NCI-H2029 treated with DMSO at 0.1 percent for 48 hours (cell line): ENCODE measurements around the gene TRABD2B.

ENCODE experiments used
- DNase-seq: peaks from one replicate; lab custom pipeline; 2025; lab: John Stamatoyannopoulos, UW

TRABD2B gene

DNA sequence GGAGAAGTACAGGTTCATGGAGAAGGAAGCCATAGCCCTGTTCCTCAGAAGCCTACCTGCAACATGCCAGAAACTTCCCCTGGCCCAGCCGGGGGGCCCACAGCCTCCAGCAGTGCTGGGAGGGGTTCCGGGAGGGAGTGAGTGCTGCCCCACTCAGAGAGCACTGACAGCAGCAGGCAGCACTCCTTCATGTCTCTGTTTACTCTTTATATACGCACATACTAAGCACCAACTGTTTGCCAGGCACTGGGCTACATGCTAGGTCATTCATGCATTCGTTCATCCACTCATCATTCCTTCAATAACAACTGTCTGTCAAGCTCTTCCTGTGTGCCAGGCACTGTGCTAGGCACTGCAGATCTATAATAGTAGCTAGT lies 120.6 kb downstream of the TRABD2B start:
- DNase-seq = peak; percentile 77

- DNase-seq = peak; percentile 94
Measured at GRCh38 chr1:47875831-47876586, 121.2 kb downstream of the TRABD2B start.

- no peak for DNase-seq
Measured at GRCh38 chr1:47875036-47875435, 122.1 kb downstream of the TRABD2B start.

DNA sequence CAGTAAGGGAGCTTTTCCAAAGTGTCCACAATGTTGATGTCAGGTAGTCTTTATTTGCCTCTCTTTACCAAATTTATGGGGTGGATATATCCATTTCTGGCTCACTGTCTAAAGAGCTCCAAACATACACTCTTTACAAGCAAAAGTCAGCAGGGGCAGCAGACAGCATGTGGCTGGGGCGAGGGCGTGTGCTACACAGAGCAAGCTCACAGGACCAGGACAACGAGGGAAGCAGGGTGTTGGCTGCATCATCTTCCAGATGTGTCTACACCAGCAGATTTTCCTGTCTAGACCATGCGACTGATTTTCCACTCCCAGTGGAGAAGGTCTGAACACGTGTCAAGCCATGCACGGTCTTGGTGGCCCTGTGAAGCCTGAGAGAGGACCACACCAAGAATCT lies 123.8 kb downstream of the TRABD2B start:
- DNase-seq = no peak

GRCh38 chr1:47872886-47873285 lies 124.3 kb downstream of the TRABD2B start:
- no peak for DNase-seq

GRCh38 chr1:47871799-47872353 lies 125.3 kb downstream of the TRABD2B start:
- no peak for DNase-seq

DNA sequence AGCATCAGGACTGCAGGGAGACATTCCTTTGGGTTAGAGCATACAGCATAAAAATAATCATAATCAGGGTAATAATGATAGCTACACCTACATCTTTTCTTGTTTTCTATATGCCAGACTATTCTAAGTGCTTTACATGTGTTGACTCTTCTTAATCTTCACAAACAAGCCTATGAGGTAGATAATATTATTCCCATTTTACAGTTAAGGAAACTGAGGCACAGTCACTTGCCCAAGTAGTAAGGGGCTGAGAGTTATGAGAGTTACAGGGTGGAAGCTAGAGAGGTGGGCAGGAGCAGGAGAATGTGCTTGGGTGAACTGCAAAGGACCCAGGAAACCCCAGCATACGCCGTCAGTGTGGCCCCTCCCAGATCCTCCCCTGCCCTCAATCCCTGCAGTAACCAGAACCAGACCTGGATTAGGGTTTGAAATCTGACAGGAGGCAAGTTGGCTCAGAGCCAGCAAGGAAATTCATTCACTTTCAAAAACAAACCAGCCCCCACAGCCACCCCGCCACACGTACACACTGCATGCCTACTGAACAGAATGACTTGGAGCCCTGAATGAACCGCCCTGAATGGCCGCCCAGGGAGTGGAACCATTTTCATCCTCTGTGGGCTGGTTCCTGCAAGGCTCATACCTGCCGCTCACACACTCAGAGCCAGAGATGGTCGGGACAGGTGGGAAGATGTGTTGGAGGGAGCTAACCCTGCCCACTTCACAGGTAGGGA lies 126.1 kb downstream of the TRABD2B start:
- peak; percentile 40 for DNase-seq

- DNase-seq = no peak
Measured at GRCh38 chr1:47870480-47870879, 126.7 kb downstream of the TRABD2B start.

- DNase-seq = no peak
Measured at GRCh38 chr1:47868348-47868676, 128.9 kb downstream of the TRABD2B start.

GRCh38 chr1:47867438-47868347 lies 129.5 kb downstream of the TRABD2B start:
- DNase-seq = peak; percentile 53

- DNase-seq = peak; percentile 65
Measured at GRCh38 chr1:47866601-47867437, 130.4 kb downstream of the TRABD2B start.

DNA sequence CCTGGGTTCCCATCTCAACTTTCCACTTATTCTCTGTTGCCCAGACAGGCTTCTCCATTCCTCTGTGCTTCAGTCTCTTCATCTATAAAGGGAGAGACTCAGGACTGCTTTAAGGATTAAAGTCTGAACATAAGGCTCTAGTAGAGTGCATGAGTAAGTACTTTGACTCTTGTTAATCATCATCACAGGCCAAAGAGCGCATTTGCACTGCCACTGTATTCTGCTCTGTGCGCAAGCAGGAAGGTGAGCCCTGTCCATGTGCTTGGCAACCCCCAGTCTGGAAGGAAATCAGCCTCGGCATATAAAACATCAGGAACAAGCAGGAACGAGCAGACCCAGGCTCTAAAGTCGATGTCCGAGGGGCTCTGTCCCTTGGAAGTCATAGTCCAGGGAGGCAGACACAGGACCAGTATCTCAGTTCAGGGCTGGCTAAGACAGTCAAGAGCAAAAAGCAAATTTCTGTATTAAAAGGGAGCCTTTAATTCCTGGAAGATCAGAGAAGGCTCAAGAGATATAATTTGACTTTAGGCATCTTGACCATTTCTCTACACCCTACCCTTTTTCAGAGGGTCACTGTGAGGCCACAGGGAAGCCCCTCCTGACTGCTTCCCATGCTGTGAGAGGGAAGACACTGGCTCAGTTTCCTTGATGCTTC lies 131.2 kb downstream of the TRABD2B start:
- no peak for DNase-seq

DNA sequence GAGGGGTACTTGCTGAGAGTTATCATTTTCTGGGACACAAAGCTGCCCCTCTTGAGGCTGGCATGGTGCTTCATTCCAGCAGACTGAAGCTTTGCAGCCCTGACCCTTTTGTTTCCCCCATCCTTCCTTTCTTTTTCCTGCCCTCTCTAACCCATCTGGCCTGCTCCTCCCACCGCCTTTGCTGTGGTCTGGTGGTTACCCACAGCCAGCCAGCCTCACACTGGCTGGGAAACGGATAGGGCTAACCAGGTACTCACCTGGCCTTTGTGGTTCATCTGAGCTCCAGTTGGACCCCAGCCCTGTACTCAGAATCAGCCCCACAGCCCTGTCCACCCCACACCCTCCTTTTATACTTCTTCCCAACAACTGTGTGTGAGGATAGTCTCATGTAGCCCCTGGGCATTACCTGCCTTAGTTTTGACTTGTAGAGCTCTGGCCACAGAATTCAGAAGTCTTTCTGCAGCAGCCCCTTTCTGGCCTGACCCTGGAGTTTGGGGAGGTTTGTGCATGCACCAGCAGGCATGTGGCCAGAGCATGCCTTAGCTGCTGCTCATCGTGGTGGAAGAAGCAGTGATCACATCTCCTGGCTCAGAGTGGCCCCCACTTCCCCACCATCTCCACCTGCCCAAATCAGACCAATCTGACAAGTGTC lies 138.0 kb downstream of the TRABD2B start:
- no peak for DNase-seq

DNA sequence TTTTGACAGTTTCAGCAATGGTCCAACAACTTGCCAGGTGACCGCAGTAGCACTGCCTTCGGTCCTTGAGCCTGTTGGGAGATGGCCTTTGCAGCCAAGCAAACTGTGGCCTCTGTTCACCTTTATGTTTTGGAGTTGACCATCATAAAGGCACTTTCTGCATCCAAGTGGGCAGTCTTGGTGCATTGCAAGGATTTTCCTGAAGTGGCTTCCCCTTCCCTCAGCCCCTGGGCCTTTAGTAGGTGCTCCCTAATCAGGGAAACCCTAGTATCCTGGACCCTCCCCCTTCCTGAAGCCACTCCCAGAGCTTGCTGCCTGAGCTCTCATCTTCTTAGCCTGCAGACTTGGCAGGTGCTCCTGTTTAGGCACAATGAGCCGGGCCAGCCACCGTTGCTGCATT lies 140.2 kb downstream of the TRABD2B start:
- DNase-seq = no peak

DNA sequence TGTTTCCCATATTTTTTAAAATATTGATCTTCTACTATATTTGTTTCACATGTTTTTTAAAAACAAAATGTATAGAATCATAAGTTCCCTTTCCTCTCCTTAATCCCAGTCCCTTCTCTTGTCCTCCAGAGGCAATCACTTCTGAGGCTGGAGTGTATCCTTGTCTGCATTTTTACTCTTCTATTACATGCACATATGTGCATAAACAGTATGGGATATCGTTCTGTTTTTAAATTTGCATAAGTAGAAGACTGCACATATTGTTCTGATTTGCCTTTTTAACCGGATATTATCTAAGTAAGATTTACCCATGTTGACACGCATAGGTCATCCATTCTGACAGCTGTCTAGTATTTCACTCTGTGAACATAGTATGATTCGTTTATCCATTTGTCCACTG lies 142.0 kb downstream of the TRABD2B start:
- no peak for DNase-seq

DNA sequence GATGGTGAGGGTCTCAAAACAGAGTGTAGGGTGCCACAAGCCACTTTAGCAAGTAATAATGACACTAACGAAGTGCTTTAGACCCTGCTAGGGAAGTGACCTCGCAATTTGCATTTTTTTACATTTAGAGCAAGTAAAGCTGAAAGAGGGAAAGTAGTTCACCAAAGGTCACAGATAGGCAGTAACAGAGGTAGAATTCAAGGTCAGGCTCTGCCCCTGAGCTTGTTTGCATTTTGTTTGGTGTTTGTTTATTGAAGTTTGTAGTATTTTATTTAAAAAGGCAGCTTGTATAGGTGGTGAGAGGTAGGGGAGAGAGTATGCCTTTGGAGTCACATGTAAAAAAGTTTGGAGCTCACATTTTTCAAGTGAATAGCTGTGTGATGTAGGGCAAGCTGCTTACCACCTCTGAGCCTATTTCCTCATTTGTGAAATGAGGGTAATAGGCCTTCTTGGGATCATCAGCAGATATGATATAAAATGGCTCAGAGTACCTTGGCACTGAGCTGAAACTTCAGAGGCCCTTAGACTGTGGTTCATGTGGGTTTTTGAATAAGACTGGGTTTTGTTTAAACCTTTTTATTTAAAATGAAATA lies 142.5 kb downstream of the TRABD2B start:
- DNase-seq = no peak

- DNase-seq = no peak
Measured at GRCh38 chr1:47853852-47854251, 143.3 kb downstream of the TRABD2B start.

DNA sequence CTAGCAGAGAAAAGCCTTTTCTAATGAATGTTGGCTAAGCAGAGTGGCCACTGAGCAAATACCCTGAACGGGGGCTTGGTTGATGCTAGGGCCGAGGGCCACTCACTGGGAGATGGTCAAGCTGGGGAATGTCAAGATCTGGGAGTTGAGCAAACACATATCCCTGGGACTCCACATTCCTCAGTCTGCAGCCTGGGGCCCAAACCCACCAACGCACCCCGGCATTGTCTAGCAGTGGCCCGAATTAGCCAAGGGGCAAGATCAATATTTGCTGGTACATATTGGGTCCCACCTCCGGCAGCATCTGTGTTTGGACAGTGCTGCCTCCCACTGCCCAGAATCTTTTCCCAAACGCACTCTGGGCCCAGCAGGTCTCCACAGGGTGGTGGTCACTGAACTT lies 144.1 kb downstream of the TRABD2B start:
- DNase-seq = no peak

- no peak for DNase-seq
Measured at GRCh38 chr1:47852006-47852718, 145.0 kb downstream of the TRABD2B start.
